Nasal cavity respiratory epithelium epithelial cell of viscerocranial mucosa (primary cell): ENCODE measurements around the gene IFTAP. TPM values are rescaled to one million over a fixed set of nuclear protein-coding genes. Genes with fewer than 3 reads are reported as not detected.

Source experiments
- total RNA-seq: library from RNA; depleted of rRNA; stranded (reverse); fragments of >200 nt; gene quantifications from 2 replicates; pipeline ENCODE4 v1.2.3, GENCODE V29; 2014

The IFTAP gene
- total RNA-seq: 12.6 and 23.6 TPM in 2 replicates

DNA sequence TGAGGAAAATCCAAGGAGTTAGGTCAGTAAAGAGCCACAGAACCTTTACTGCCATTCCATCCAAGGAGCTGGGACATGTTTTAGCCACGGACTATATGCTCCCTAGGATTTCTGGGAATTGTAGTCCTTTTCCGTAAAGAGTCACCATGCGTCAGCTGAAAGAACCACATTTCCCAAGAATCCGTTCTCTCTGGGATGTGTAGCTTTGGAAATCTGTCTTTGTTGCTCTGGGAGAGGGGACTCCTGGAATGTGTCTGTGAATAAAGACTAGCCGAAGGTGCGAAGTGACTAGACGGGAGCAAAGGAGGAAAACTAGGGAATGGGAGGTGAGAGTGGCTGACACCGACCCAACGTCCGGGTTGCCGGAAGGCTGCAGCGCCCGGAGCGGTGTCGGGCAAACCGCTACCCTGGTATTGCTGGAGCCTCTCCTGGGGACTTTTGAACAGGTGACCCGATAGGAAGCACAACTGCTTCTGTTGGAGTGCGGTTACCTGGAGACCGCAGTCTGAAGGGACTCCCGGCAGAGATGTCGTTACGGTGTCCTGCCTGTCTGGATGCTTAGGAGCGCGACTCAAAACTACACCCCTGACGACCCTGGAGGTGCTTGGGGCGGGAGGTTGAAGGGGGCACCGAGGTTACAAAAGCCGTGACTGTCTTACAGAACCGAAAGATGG lies at the start of gene IFTAP:
Gene IFTAP (plus strand): TSS at position 187 of the 674 bp plus-strand sequence. CDS start 15,602 bp downstream, outside the sequence.

GRCh38 chr11:36567694-36568093 lies 26.6 kb upstream of the IFTAP start, which contains the start of gene RAG1:
Gene RAG1 (plus strand): TSS chr11:36568007. CDS start chr11:36573305, 5,298 bp downstream.

DNA sequence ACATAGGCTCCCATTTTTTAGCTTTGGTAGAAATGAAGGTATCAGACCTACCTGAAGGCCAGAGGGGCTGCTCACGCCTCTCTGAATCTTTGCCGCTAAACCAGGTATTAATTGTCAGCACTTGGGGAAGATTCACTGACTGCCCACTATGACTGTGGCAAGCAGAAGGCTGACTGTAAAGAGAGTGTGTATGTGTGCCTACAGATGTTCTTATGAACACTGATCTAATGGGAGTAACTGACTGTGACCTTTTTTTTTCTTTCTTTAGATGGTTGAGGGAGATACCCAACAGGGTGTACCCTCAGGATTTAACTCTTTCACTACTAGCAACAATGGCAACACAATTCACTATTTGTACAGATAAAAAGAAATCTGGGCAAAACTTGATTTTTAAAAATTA lies 3.7 kb downstream of the IFTAP start, which contains the start of gene RAG2:
Gene RAG2 (minus strand): TSS at position 186 of the 400 bp plus-strand sequence. CDS start 4,068 bp downstream, outside the sequence.

Other genes with a start within 250 kb of the IFTAP start
- gene TRAF6, start 84.2 kb upstream of the IFTAP start, total RNA-seq: 7.9 and 11.5 TPM in 2 replicates
- 0.68 and 1.8 TPM in 2 replicates for gene RAG1, start 26.5 kb upstream of the IFTAP start, total RNA-seq
- gene RAG2, start 3.7 kb downstream of the IFTAP start, total RNA-seq: not detected in 2 replicates